Stimulated activated CD8-positive, alpha-beta memory T cell treated with anti-CD3 and anti-CD28 coated beads, Interleukin-2, amount 100 ng/mL, for 1 hour (primary cell): Measurements from ENCODE around the gene LRPAP1.
"Not testable (repeated sequence)": the region's sequence is repeated elsewhere in the genome, so short reads cannot be mapped to it uniquely, and the experiment has no call there.

ENCODE experiments used
- DNase-seq, 2 donors: peaks; one replicate each; pipeline ENCODE4 v3.0.0-alpha.2; 2020; ENCODE audit warnings: low read depth in 2 of 2

The LRPAP1 gene

GRCh38 chr4:3560465-3560864 lies 28.2 kb upstream of the LRPAP1 start:
- not testable (repeated sequence) for DNase-seq

- DNase-seq, result not testable (repeated sequence)
Observed at GRCh38 chr4:3559381-3560290, 27.4 kb upstream of the LRPAP1 start.

GRCh38 chr4:3558514-3558836 lies 26.3 kb upstream of the LRPAP1 start:
- not testable (repeated sequence) for DNase-seq

GRCh38 chr4:3557676-3558513 lies 25.7 kb upstream of the LRPAP1 start:
- DNase-seq, result not testable (repeated sequence)

GRCh38 chr4:3557088-3557492 lies 24.9 kb upstream of the LRPAP1 start:
- DNase-seq, result not testable (repeated sequence)

- DNase-seq, result not testable (repeated sequence)
Observed at GRCh38 chr4:3556244-3556867, 24.1 kb upstream of the LRPAP1 start.

DNA sequence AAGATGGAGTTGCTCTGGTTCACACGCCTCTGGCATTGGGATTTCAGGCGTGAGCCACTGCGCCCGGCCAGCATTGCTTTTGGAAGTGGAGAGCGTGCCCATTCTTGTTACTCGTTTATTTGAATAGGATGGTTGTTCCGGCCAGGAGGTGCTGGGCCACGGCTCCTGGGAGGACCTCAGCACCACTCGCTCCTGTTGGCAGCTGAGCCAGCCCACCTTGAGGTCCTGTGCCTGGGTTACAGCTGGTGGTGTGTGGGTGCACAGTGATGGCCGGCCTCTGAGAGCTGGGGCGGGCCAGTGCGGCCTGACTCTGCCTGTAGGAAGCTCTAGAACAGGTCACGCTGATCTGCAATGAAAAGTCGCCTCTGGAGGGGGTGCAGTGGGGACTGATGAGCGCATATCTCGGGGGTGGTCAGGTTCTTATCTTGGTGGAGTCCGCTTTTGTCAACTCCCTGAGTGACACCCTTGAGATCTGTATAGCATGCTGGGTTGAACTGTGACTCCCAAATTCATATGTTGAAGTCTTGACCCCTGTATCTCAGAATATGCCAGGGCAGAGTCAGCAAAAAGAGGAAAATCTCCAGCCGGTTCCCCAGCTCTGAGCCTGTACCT lies 23.3 kb upstream of the LRPAP1 start:
- not testable (repeated sequence) for DNase-seq

DNA sequence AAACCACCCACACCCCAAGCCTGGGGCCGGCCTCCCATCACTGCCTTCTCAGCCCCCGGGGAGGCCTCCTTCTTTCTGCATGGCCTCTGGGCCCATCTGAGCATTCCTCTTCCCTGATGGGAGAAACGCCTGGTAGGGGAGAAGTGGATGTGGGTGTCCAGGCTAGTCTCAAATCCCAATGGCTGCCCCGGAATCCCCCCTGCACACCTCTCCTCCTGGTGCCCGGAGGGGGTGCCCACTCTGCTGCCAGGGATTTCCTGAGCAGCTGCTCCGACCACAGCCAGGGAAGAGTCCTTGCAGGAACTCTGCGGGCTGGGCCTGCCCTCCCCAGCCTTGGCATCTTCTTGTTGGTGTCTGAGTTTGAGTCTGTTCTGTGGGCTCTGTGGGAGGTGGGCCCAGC lies 19.1 kb upstream of the LRPAP1 start:
- not testable (repeated sequence) for DNase-seq

DNA sequence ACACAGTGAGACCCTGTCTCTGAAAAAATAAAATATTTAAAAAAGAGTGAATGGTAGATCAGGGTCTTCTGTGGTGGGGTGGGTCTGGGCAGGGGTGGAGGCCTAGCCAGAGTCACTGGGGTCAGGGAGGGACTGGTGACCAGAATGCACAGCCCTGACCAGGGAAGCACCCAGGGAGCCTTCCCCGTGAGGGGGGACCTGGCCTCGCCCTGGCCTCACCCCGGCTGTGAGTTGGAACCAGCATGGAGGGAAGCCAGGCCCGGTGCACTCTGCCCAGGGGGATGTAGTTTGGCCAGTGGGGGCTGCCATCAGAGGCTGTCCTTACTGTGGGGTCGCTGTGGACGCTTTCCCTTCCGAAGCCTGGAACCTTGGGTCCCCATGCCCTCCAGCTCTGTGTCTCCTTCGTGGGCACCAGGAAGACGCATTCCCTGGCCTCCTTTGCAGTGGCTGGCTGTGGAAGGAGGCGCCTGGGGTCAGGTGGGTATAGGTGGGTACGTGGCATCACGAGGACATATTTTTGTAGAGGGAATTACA lies 18.6 kb upstream of the LRPAP1 start:
- not testable (repeated sequence) for DNase-seq

DNA sequence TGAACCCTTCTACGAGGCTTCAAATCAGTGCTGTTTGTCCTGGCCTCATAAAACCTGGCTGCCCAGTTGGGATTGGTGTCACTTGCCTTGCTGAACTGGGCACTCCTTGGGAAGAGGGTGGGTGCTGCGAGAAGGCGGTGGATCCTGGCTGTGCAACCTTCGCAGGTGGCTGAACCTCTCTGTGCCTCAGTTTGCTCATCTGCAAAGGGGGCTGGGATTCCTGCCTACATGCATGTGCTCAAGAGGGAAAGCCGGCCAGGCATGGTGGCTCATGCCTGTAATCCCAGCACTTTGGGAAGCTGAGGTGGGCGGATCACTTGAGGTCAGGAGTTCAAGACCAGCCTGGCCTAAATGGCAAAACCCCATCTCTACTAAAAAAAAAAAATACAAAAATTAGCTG lies 17.8 kb upstream of the LRPAP1 start:
- not testable (repeated sequence) for DNase-seq

GRCh38 chr4:3549694-3550001 lies 17.4 kb upstream of the LRPAP1 start:
- DNase-seq, result not testable (repeated sequence)

- not testable (repeated sequence) for DNase-seq
Observed at GRCh38 chr4:3548991-3549693, 16.9 kb upstream of the LRPAP1 start.

DNA sequence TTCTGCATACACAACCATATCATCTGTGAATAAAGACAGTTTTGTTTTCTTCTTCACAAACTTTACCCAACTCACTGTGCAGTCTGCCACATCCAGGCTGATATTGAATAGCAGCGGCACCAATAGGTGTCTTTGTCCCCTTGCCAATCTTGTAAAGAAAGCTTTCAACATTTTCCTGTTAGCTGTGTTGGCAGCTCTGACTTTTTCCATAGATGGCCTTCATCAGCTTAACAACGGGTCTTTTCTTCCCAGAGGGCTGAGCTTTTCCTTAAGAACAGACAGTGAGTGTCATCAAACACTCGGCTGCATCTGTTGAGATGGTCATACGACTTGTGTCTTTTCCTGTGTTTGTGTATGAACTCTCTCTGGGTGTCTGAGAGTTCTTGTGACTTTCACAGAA lies 14.5 kb upstream of the LRPAP1 start:
- not testable (repeated sequence) for DNase-seq

DNA sequence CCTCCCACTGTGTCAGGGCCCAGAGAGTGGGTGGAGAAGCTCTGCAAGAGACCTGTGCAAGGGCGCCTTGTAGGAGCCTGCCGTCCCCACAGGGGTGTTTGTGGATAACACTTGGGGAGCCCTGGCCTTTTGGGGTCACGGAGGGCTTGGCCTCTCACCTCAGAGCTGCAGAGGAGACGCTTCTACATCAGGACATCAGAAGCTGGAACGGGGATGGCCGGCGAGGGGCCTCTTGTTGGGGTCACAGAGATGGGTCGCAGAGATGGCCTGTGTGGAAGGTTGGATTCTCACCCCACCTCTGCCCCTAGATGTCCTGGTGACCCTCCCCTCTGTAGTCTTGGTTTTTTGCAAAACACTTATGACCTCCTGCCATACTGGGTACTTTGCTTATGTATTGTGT lies 13.1 kb upstream of the LRPAP1 start:
- not testable (repeated sequence) for DNase-seq

DNA sequence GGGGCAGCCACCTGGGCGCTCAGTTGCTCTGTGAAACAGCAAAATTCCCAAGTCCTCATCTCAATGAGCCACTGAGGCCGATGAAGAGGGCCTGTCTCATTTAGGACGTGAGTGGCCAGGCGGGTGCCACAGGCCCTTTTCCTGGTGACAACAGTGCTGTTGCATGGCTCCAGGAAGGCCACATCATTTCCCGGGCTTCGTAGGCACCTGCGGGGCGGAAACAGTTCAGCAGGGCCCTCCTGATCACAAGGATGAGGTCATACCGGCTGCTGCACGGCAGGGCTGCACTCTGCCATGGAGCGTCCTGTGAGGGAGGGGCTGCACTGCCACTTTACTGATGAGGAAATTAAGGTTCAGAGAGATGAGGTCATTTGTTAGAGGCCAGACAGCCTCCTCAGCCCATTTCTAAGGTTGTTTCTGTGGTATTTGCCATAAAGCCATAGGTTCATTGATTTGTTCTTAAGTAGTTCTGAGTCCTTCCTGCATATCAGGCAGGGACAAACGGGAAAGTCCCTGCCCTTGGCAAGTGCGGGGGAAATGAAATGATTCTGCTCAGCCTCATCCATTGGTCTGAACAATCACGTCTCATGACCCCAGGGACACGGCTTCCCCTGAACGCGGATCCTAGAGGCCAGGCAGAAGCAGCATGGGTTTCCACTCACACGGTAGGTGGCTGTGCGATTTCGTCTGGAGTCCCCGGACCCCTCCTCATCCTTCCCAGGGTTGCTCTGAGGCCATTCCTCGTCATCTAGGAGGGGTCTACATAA lies 12.2 kb upstream of the LRPAP1 start:
- DNase-seq, result not testable (repeated sequence)

DNA sequence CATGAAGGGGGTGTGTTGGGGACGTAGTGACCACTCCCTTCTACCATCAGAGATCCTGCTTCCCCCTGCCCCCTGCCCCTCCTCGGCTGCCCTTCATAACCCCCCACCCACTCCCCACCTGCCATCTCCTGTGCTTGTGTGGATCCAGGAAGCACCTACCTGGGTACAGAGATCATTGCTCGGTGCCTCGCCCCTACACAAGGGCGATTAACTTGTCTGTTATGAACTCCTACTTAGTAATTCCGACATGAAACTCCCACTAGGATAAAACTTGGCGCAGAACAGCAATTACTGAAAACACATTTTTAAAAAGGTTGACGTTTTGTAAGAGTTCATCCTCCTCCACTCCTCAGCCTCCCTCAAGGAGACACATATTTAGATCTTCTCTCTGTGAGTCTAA lies 11.2 kb upstream of the LRPAP1 start:
- DNase-seq, result not testable (repeated sequence)

GRCh38 chr4:3538906-3539305 lies 6.7 kb upstream of the LRPAP1 start:
- not testable (repeated sequence) for DNase-seq

GRCh38 chr4:3535812-3536211 lies 3.6 kb upstream of the LRPAP1 start:
- not testable (repeated sequence) for DNase-seq

DNA sequence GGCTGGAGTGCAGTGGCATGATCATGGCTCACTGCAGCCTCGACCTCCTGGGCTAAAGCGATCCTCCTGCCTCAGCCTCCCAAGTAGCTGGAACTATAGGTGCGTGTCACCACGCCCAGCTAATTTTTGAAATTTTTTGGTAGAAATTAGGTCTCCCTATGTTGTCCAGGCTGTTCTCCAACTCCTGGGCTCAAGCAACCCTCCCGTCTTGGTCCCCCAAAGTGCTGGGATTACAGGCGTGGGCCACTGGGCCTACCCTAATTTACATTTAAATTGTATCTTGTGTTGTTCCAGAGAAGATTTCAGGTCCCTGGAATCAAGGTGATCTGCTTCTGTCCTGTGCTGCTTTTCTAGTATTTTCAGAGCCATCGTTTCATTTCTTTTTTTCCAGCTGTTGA lies 1.2 kb upstream of the LRPAP1 start:
- no peak for DNase-seq

GRCh38 chr4:3532751-3533422 lies 665 bp upstream of the LRPAP1 start:
- no peak for DNase-seq
